Tibial nerve (tissue), 4 donors: ENCODE measurements around the gene SZRD1. TPM values are rescaled to one million over a fixed set of nuclear protein-coding genes. Genes with fewer than 3 reads are reported as not detected.
"Not testable (repeated sequence)": the region's sequence is repeated elsewhere in the genome, so short reads cannot be mapped to it uniquely, and the experiment has no call there.

ENCODE experiments used
- DNase-seq, 2 donors: peaks; one replicate each; pipeline ENCODE4 v3.0.0-alpha.2; 2019; ENCODE audit warnings: low spot score in 2 of 2
- H3K27ac ChIP-seq, 4 donors: fragments of 200-600 bp; sonication (generic) in 3 of 4; one replicate each; pipeline ENCODE4 v1.5.1; 2017 to 2019; ENCODE audit warnings: mild to moderate bottlenecking in 1 of 4
- H3K27me3 ChIP-seq, 2 donors: fragments of 200-600 bp; sonication (generic) in 1 of 2; one replicate each; pipeline versions ENCODE4 v1.5.1 to v1.6.0; 2017 to 2019
- H3K36me3 ChIP-seq, 3 donors: fragments of 200-600 bp; sonication (generic); one replicate each; pipeline ENCODE4 v1.5.1; 2018 to 2019
- H3K4me1 ChIP-seq, 4 donors: fragments of 200-600 bp; sonication (generic) in 3 of 4; one replicate each; pipeline ENCODE4 v1.5.1; 2017 to 2019
- H3K4me3 ChIP-seq, 4 donors: fragments of 200-600 bp; sonication (generic) in 3 of 4; one replicate each; pipeline ENCODE4 v1.5.1; 2017 to 2019; ENCODE audit warnings: mild to moderate bottlenecking in 1 of 4, moderate library complexity in 1 of 4
- H3K9me3 ChIP-seq, 4 donors: fragments of 200-600 bp; sonication (generic) in 3 of 4; one replicate each; pipeline ENCODE4 v1.5.1; 2017 to 2019
- CTCF ChIP-seq, 5 experiments: fragments of 200-600 bp in 3 of 5; fragments of 450-650 bp in 2 of 5; sonication (generic) in 3 of 5; IDR thresholded peaks; one replicate each; pipeline ENCODE4 v1.5.1; 2016 to 2019; ENCODE audit warnings: antibody characterized with exemption in 5 of 5, mild to moderate bottlenecking in 3 of 5, moderate library complexity in 2 of 5
- EP300 ChIP-seq, 2 donors: sonication (generic); formaldehyde crosslinking; IDR thresholded peaks; one replicate each; pipeline ENCODE4 v1.6.1; 2017; ENCODE audit warnings: antibody characterized with exemption in 2 of 2, mild to moderate bottlenecking in 1 of 2
- POLR2A ChIP-seq, 2 donors: fragments of 450-650 bp; IDR thresholded peaks; one replicate each; pipeline ENCODE4 v1.6.1; 2017; ENCODE audit warnings: antibody characterized with exemption in 2 of 2, mild to moderate bottlenecking in 2 of 2, moderate library complexity in 2 of 2
- WGBS, 2 donors: methylation state at CpG; one replicate each; pipeline ENCODE4 v1.1.5; 2018; 5-methylcytosine and 5-hydroxymethylcytosine counted together
- total RNA-seq, 4 donors: library from RNA; depleted of rRNA; stranded (reverse); fragments of >200 nt; gene quantifications; one replicate each; pipeline ENCODE4 v1.1.0, GENCODE V29; 2016

The SZRD1 gene
- total RNA-seq, 4 donors from 2014 or later, result 51.1 to 69.0 (median 59.6) TPM

GRCh38 chr1:16326833-16327404, 40.1 kb upstream of the SZRD1 start:
- H3K9me3 ChIP-seq, result no peaks in the 10 kb centered on the region
- WGBS, 2 donors, result 74 to 75% methylated on average over 5 of the region's 5 CpGs
- no peak overlapping the region for H3K4me3 ChIP-seq
- H3K27ac ChIP-seq, result no peak overlapping the region
- H3K36me3 ChIP-seq, result peaks cover 0 to 14% (median 0%) of the 10 kb centered on the region in 3 donors
- no peaks in the 10 kb centered on the region for H3K27me3 ChIP-seq
- DNase-seq, result no peak
- no peak for TF ChIP-seq EP300 (IDR thresholded peaks at IDR 0.05)
- no peak for TF ChIP-seq CTCF (IDR thresholded peaks at IDR 0.05)
- no peak for TF ChIP-seq POLR2A (IDR thresholded peaks at IDR 0.05)
- H3K4me1 ChIP-seq, result peaks cover 0 to 38% (median 0%) of the 10 kb centered on the region in 4 donors

- Histone ChIP-seq H3K4me3 (no peak overlapping the region), H3K36me3 (peaks cover 0 to 6% (median 0%) of the 10 kb centered on the region in 3 donors), H3K27ac (no peak overlapping the region), H3K4me1 (peaks cover 0 to 11% (median 0%) of the 10 kb centered on the region in 4 donors), H3K9me3 (no peaks in the 10 kb centered on the region), H3K27me3 (no peaks in the 10 kb centered on the region)
- no peak for TF ChIP-seq CTCF (IDR thresholded peaks at IDR 0.05)
- no peak for TF ChIP-seq EP300 (IDR thresholded peaks at IDR 0.05)
- TF ChIP-seq POLR2A (IDR thresholded peaks at IDR 0.05), result no peak
- 85 to 88% methylated on average over 7 of the region's 7 CpGs for whole genome bisulfite sequencing, 2 donors
- DNase-seq, result no peak
Observed at GRCh38 chr1:16334655-16335340, 32.2 kb upstream of the SZRD1 start.

GRCh38 chr1:16338961-16339360, 28.1 kb upstream of the SZRD1 start:
- TF ChIP-seq POLR2A (IDR thresholded peaks at IDR 0.05), result no peak
- TF ChIP-seq CTCF (IDR thresholded peaks at IDR 0.05), result no peak
- TF ChIP-seq EP300 (IDR thresholded peaks at IDR 0.05), result no peak
- WGBS, 2 donors, result 84 to 95% methylated on average over 5 of the region's 5 CpGs

GRCh38 chr1:16340673-16341072, 26.4 kb upstream of the SZRD1 start:
- Histone ChIP-seq H3K9me3 (no peaks in the 10 kb centered on the region), H3K27ac (no peak overlapping the region), H3K27me3 (no peaks in the 10 kb centered on the region), H3K36me3 (no peaks in the 10 kb centered on the region), H3K4me1 (peaks cover 0 to 4% (median 0%) of the 10 kb centered on the region in 4 donors), H3K4me3 (no peak overlapping the region)
- no peak for TF ChIP-seq EP300 (IDR thresholded peaks at IDR 0.05)
- TF ChIP-seq POLR2A (IDR thresholded peaks at IDR 0.05), result no peak
- no peak for TF ChIP-seq CTCF (IDR thresholded peaks at IDR 0.05)
- 65 to 79% methylated on average over 1 of the region's 1 CpG for WGBS, 2 donors
- DNase-seq, result no peak

More at GRCh38 chr1:16338961-16339360, 28.1 kb upstream of the SZRD1 start:
- Histone ChIP-seq H3K9me3 (no peaks in the 10 kb centered on the region), H3K27ac (no peak overlapping the region), H3K36me3 (no peaks in the 10 kb centered on the region), H3K27me3 (no peaks in the 10 kb centered on the region), H3K4me1 (peaks cover 0 to 4% (median 0%) of the 10 kb centered on the region in 4 donors), H3K4me3 (no peak overlapping the region)
- no peak for DNase-seq

- no peaks in the 10 kb centered on the region for H3K9me3 ChIP-seq
- DNase-seq, result no peak
- 86 to 88% methylated on average over 10 of the region's 10 CpGs for WGBS, 2 donors
Observed at GRCh38 chr1:16342331-16343062, 24.5 kb upstream of the SZRD1 start.

GRCh38 chr1:16343276-16343675, 23.8 kb upstream of the SZRD1 start:
- H3K9me3 ChIP-seq, H3K36me3 ChIP-seq, H3K4me3 ChIP-seq, DNase-seq, H3K27me3 ChIP-seq, H3K27ac ChIP-seq: not testable (repeated sequence)
- H3K4me1 ChIP-seq, result peaks cover 0 to 15% (median 0%) of the 10 kb centered on the region in 4 donors
- 92 to 95% methylated on average over 6 of the region's 6 CpGs for WGBS, 2 donors

More at GRCh38 chr1:16342331-16343062, 24.5 kb upstream of the SZRD1 start:
- no peaks in the 10 kb centered on the region for H3K27me3 ChIP-seq
- H3K4me3 ChIP-seq, result no peak overlapping the region
- no peaks in the 10 kb centered on the region for H3K36me3 ChIP-seq
- peaks cover 0 to 13% (median 0%) of the 10 kb centered on the region in 4 donors for H3K4me1 ChIP-seq
- TF ChIP-seq POLR2A (IDR thresholded peaks at IDR 0.05) (no peak), CTCF (IDR thresholded peaks at IDR 0.05) (no peak), EP300 (IDR thresholded peaks at IDR 0.05) (no peak)
- H3K27ac ChIP-seq, result no peak overlapping the region
